ENCODE results near the gene GTPBP2. TPM values are rescaled to one million over a fixed set of nuclear protein-coding genes. Genes with fewer than 3 reads are reported as not detected.

GTPBP2 gene
- total RNA-seq, 1 experiment from 2014 or later = 76.4 TPM

GRCh38 chr6:43678341-43678740 is 49.3 kb upstream of the GTPBP2 start (continued):
- TF ChIP-seq NFATC4 (CRISPR knock-in tag; IDR thresholded peaks at IDR 0.05) = no peak

DNA sequence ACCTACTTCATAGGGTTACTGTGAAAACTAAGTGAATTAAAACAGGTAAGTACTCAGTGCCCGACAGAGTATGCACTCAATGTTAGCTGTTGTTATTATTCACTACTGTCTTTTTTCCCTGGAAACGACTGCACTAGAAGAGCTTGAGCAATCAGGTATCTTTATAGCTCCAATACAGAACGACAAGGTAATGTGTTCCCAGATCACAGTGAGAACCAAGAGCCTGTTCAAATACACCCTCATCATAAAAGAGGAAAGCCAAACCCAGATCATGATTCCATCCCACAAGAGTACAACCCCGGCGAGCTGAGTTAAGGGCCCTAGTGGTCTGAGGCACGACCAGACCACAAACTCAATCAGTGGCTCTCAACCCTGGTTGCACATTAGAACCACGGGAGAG is 48.7 kb upstream of the GTPBP2 start:
- no peak for ATAC-seq
- CTCF ChIA-PET = interaction anchor here (0.6 kb wide), 1 partner anchor 8 kb away, joined by 3 read pairs; no protein-coding TSS in a partner anchor
- Mint-ChIP-seq H3K4me1 (peaks cover 5% of the 10 kb centered on the region), H3K9me3 (no peaks in the 10 kb centered on the region), H3K27me3 (ENCODE audit: low read depth) (no peaks in the 10 kb centered on the region), H3K4me3 (no peak overlapping the region), H3K36me3 (peaks cover 54% of the 10 kb centered on the region), H3K27ac (no peak overlapping the region)
- TF ChIP-seq NR3C1 (CRISPR knock-in tag; conservative IDR thresholded peaks at IDR 0.05; ENCODE audit: low read depth) (no peak), NR1H2 (CRISPR knock-in tag; IDR thresholded peaks at IDR 0.05) (no peak), SP1 (CRISPR knock-in tag; conservative IDR thresholded peaks at IDR 0.05) (no peak), ZNF121 (CRISPR knock-in tag; IDR thresholded peaks at IDR 0.05) (no peak), FOXJ3 (CRISPR knock-in tag; IDR thresholded peaks at IDR 0.05; ENCODE audit: borderline replicate concordance) (no peak), SOX15 (CRISPR knock-in tag; IDR thresholded peaks at IDR 0.05) (no peak), GRHL2 (CRISPR knock-in tag; IDR thresholded peaks at IDR 0.05; ENCODE audit: insufficient replicate concordance, severe bottlenecking) (no peak), JAZF1 (CRISPR knock-in tag; IDR thresholded peaks at IDR 0.05) (no peak), ZNF281 (CRISPR knock-in tag; IDR thresholded peaks at IDR 0.05) (no peak)
- TF ChIP-seq, protein P1, sequence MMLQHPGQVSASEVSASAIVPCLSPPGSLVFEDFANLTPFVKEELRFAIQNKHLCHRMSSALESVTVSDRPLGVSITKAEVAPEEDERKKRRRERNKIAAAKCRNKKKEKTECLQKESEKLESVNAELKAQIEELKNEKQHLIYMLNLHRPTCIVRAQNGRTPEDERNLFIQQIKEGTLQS (CRISPR knock-in tag; conservative IDR thresholded peaks at IDR 0.05) = no peak
- TF ChIP-seq, protein P2, sequence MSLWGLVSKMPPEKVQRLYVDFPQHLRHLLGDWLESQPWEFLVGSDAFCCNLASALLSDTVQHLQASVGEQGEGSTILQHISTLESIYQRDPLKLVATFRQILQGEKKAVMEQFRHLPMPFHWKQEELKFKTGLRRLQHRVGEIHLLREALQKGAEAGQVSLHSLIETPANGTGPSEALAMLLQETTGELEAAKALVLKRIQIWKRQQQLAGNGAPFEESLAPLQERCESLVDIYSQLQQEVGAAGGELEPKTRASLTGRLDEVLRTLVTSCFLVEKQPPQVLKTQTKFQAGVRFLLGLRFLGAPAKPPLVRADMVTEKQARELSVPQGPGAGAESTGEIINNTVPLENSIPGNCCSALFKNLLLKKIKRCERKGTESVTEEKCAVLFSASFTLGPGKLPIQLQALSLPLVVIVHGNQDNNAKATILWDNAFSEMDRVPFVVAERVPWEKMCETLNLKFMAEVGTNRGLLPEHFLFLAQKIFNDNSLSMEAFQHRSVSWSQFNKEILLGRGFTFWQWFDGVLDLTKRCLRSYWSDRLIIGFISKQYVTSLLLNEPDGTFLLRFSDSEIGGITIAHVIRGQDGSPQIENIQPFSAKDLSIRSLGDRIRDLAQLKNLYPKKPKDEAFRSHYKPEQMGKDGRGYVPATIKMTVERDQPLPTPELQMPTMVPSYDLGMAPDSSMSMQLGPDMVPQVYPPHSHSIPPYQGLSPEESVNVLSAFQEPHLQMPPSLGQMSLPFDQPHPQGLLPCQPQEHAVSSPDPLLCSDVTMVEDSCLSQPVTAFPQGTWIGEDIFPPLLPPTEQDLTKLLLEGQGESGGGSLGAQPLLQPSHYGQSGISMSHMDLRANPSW (CRISPR knock-in tag; conservative IDR thresholded peaks at IDR 0.05; ENCODE audit: low read depth) = no peak
- DNase-seq (ENCODE audit: low spot score) = no peak
- POLR2A ChIA-PET = interaction anchor here (0.6 kb wide), 1 partner anchor 140 kb away, joined by 4 read pairs; no protein-coding TSS in a partner anchor

DNA sequence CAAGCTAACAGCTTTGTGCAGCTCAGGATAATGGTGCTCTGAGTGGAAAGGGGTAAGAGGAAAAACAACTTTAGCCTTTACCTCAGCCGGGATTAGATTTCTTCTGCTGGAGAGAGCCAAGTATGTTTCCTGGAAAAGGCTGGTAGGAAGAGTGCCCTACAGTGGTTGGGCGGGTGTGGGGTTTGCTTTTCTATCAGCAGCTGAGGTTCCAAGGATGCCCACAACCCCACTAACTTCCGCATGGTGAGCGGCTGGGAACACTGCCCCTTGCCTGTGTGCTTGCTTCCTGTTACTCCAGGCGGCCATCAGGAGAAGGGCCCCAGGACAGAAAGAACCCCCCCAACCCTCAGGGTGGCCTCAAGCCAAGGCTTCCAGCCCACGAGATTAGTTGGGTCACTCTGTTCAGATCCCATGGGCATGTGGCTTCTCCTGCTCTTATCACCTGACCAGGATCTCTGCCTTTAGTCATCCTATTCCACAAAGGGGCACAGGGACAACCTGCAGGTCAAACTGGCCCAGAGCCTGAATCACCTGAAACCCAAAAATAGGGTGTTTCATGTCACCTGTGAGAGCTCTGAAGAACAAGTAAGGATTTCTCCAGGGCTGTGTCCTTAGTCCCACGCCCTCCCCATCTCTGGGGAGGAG is 48.0 kb upstream of the GTPBP2 start:
- no peaks in the 10 kb centered on the region for H3K27me3 Mint-ChIP-seq (ENCODE audit: low read depth)
- H3K9me3 Mint-ChIP-seq = no peaks in the 10 kb centered on the region
- ATAC-seq = no peak
- DNase-seq (ENCODE audit: low spot score) = no peak
- POLR2A ChIA-PET = interaction anchor here (0.6 kb wide), 1 partner anchor 139 kb away, joined by 4 read pairs; no protein-coding TSS in a partner anchor
- no peak overlapping the region for H3K4me3 Mint-ChIP-seq
- no peak overlapping the region for H3K27ac Mint-ChIP-seq
- no peak for TF ChIP-seq ARID4B (CRISPR knock-in tag; IDR thresholded peaks at IDR 0.05; ENCODE audit: borderline replicate concordance)
- no peak for TF ChIP-seq PRRX2 (CRISPR knock-in tag; IDR thresholded peaks at IDR 0.05)
- CTCF ChIA-PET = no interaction called here
- no peaks in the 10 kb centered on the region for H3K4me1 Mint-ChIP-seq
- H3K36me3 Mint-ChIP-seq = peaks cover 53% of the 10 kb centered on the region
